Mesenchymal stem cell (in vitro differentiated cells and primary cell): ENCODE results near the gene TNNT3.

Experiments
- DNase-seq: peaks from one replicate; pipeline ENCODE4 v3.0.0-alpha.2; 2013
- H2AFZ ChIP-seq: one replicate; pipeline ENCODE4 v1.6.1; 2013; ENCODE audit warnings: low read depth, mild to moderate bottlenecking, control low read depth, inconsistent platforms, low read length, moderate library complexity
- H2AK5ac ChIP-seq: 2 replicates; pipeline ENCODE4 v1.6.1; 2013; ENCODE audit warnings: low read length, moderate library complexity, mild to moderate bottlenecking, inconsistent platforms; ENCODE audit not compliant: severe bottlenecking
- H2BK120ac ChIP-seq: one replicate; pipeline ENCODE4 v1.6.1; 2013; ENCODE audit warnings: low read depth, mild to moderate bottlenecking, inconsistent platforms, low read length, moderate library complexity
- H2BK12ac ChIP-seq, 2 experiments: one replicate each; pipeline ENCODE4 v1.6.1; 2013; ENCODE audit warnings: inconsistent platforms in 2 of 2, low read length in 2 of 2, mild to moderate bottlenecking in 2 of 2, moderate library complexity in 2 of 2, control low read depth in 1 of 2
- H2BK15ac ChIP-seq: one replicate; pipeline ENCODE4 v1.6.1; 2013; ENCODE audit warnings: mild to moderate bottlenecking, low read depth, inconsistent platforms; ENCODE audit not compliant: poor library complexity, severe bottlenecking
- H2BK5ac ChIP-seq: 2 replicates; pipeline ENCODE4 v1.6.1; 2013; ENCODE audit warnings: low read depth, mild to moderate bottlenecking, low read length, control low read depth, inconsistent platforms; ENCODE audit not compliant: poor library complexity, severe bottlenecking
- H3K14ac ChIP-seq, 2 experiments: one replicate each; pipeline ENCODE4 v1.6.1; 2013; ENCODE audit warnings: inconsistent platforms in 2 of 2, low read length in 2 of 2, control low read depth in 1 of 2, mild to moderate bottlenecking in 1 of 2, moderate library complexity in 1 of 2
- H3K18ac ChIP-seq, 2 experiments: one replicate each; pipeline ENCODE4 v1.6.1; 2013; ENCODE audit warnings: inconsistent platforms in 2 of 2, low read length in 2 of 2, control low read depth in 1 of 2, low read depth in 1 of 2, mild to moderate bottlenecking in 1 of 2
- H3K23ac ChIP-seq, 2 experiments: one replicate each; pipeline ENCODE4 v1.6.1; 2013; ENCODE audit warnings: inconsistent platforms in 2 of 2, low read length in 2 of 2, mild to moderate bottlenecking in 2 of 2, moderate library complexity in 2 of 2, control low read depth in 1 of 2
- H3K27ac ChIP-seq: 2 replicates; pipeline ENCODE4 v1.5.1; 2013; ENCODE audit warnings: mild to moderate bottlenecking, moderate library complexity, low read length, control low read depth, inconsistent platforms; ENCODE audit not compliant: poor library complexity, severe bottlenecking
- H3K27me3 ChIP-seq, 2 experiments: 2 replicates each; pipeline versions ENCODE4 v1.6.1 to v1.7.0; 2013; ENCODE audit warnings: low read length in 2 of 2, mild to moderate bottlenecking in 2 of 2, moderate library complexity in 2 of 2, control low read depth in 1 of 2, inconsistent platforms in 1 of 2; ENCODE audit not compliant: control insufficient read depth in 1 of 2, insufficient read depth in 1 of 2
- H3K36me3 ChIP-seq, 2 experiments: 2 replicates each; pipeline versions ENCODE4 v1.6.1 to v1.7.0; 2013; ENCODE audit warnings: low read length in 2 of 2, control low read depth in 1 of 2, inconsistent platforms in 1 of 2, low read depth in 1 of 2, mild to moderate bottlenecking in 1 of 2; ENCODE audit not compliant: insufficient read depth in 2 of 2, control insufficient read depth in 1 of 2
- H3K4ac ChIP-seq, 2 experiments: one replicate each; pipeline ENCODE4 v1.6.1; 2013; ENCODE audit warnings: inconsistent platforms in 2 of 2, low read length in 2 of 2, mild to moderate bottlenecking in 2 of 2, moderate library complexity in 2 of 2, control low read depth in 1 of 2, low read depth in 1 of 2
- H3K4me1 ChIP-seq: 2 replicates; pipeline ENCODE4 v1.6.1; 2013; ENCODE audit warnings: low read depth, low read length, control low read depth; ENCODE audit not compliant: control insufficient read depth, insufficient read depth
- H3K4me2 ChIP-seq: 2 replicates; pipeline ENCODE4 v1.6.1; 2013; ENCODE audit warnings: low read length, mild to moderate bottlenecking, inconsistent platforms; ENCODE audit not compliant: poor library complexity, severe bottlenecking
- H3K4me3 ChIP-seq, 2 experiments: 2 replicates each; pipeline versions ENCODE4 v1.5.1 to v1.7.0; 2013; ENCODE audit warnings: low read length in 2 of 2, mild to moderate bottlenecking in 2 of 2, control low read depth in 1 of 2, low read depth in 1 of 2; ENCODE audit not compliant: insufficient read depth in 1 of 2
- H3K79me1 ChIP-seq: replicated peaks from 2 replicates; pipeline ENCODE4 v1.6.1; 2013; ENCODE audit warnings: mild to moderate bottlenecking, control low read depth, low read length, inconsistent platforms; ENCODE audit not compliant: poor library complexity, severe bottlenecking
- H3K9ac ChIP-seq: 2 replicates; pipeline ENCODE4 v1.7.0; 2013; ENCODE audit warnings: mild to moderate bottlenecking, low read length, moderate library complexity
- H3K9me3 ChIP-seq: 2 replicates; pipeline ENCODE4 v1.7.0; 2013; ENCODE audit warnings: mild to moderate bottlenecking, low read length; ENCODE audit not compliant: control insufficient read depth
- H4K8ac ChIP-seq: one replicate; pipeline ENCODE4 v1.6.1; 2013; ENCODE audit warnings: inconsistent platforms, mild to moderate bottlenecking, low read length, moderate library complexity
- H4K91ac ChIP-seq: one replicate; pipeline ENCODE4 v1.6.1; 2013; ENCODE audit warnings: mild to moderate bottlenecking, low read length, inconsistent platforms
- WGBS: methylation state at CpG from one replicate; pipeline ENCODE4 v1.1.7; 2013; ENCODE audit warnings: mixed read lengths; 5-methylcytosine and 5-hydroxymethylcytosine counted together

The TNNT3 gene

DNA sequence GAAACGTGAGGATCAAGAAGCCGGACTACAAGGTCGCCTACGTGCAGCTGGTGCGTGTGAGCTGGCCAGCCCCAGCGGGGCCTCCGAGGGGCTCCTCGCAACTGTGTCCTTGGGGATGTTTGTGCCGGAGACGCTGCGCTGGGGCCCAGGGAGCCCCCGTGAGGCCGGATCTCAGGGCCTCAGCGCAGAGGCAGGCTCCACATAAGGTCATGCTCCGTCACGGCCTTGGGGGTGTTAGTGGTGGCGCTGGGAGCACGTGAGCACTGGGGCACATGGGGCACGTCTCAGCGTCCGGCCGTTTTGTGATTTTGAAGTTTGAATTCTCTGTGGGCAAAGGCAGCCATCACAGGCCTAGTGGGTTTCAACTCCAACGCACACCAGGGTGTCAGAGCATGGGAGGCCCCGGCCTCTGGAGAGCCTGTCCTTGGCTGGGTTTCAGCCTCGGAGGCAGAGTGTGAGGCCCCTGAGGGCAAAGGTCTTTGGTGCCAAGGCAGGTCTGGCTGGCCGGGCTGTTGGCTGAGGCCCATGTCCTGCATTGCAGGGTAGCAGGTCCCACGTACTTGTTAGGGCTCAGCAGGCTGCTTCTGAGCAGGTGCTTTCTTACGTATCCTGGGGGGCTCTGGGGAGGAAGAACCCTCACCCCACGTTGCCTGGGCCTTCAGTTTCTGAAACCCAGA is 33.4 kb downstream of the TNNT3 start:
- Histone ChIP-seq H3K36me3 (no peaks in the 10 kb centered on the region), H2BK15ac (no peak overlapping the region), H3K9me3 (no peaks in the 10 kb centered on the region), H2BK5ac (no peak overlapping the region), H2AK5ac (no peak overlapping the region), H3K14ac (no peak overlapping the region), H3K27ac (no peak overlapping the region), H3K4me3 (no peak overlapping the region), H3K4me2 (no peak overlapping the region), H3K4me1 (no peaks in the 10 kb centered on the region), H4K91ac (no peak overlapping the region), H3K4ac (no peak overlapping the region), H3K23ac (no peak overlapping the region), H3K27me3 (no peaks in the 10 kb centered on the region), H2BK120ac (no peak overlapping the region), H3K18ac (no peak overlapping the region), H2BK12ac (no peak overlapping the region), H3K9ac (no peak overlapping the region), H4K8ac (no peak overlapping the region), H3K79me1 (no peaks in the 10 kb centered on the region), H2AFZ (no peak overlapping the region)
- no CpG with 5 or more reads among the region's 29 CpGs for WGBS
- no peak for DNase-seq

DNA sequence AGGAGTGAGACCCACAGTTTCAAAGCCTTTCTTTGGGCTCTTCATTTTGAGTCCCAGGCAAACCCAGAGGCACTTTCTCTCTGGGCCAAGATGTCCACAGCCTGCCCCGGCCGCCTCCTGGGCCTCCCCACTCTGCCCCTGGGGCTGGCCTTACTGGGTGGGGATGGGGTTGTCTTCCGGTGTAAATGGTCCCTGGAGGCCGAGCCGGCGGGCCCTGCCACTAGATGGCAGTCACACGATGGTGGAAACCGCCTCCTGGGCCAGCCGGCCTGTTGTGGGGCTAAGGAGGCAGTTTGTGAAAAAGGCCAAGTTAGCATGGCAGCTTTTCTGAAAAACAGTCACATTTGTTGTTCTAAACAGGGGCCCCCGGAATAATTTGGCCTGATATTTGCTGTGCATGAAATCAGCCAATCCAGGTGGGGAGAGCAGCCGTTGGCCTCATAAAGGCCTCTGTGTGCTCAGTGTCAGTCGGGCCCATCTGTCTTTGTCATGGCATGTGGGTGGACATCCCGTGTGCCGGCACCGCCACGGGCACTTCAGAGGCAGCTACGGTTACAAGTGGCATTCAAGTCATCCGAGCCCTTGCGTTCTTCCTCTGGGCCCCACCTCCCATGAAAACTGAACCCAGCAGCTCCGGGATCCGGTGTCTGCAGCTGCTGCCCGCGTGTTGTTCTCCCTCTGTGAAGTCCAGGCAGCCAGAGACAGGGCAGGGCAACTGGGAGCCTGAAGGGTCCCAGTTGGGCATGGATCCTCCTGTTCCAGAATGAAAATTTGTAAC is 34.2 kb downstream of the TNNT3 start:
- Histone ChIP-seq H2BK15ac (no peak overlapping the region), H2AFZ (no peak overlapping the region), H3K4me3 (no peak overlapping the region), H3K4me1 (no peaks in the 10 kb centered on the region), H2AK5ac (no peak overlapping the region), H3K9me3 (no peaks in the 10 kb centered on the region), H3K18ac (no peak overlapping the region), H3K27ac (no peak overlapping the region), H3K4me2 (no peak overlapping the region), H3K36me3 (no peaks in the 10 kb centered on the region), H3K4ac (no peak overlapping the region), H3K23ac (no peak overlapping the region), H2BK5ac (no peak overlapping the region), H3K79me1 (no peaks in the 10 kb centered on the region), H2BK120ac (no peak overlapping the region), H3K27me3 (no peaks in the 10 kb centered on the region), H3K14ac (no peak overlapping the region), H4K91ac (no peak overlapping the region), H4K8ac (no peak overlapping the region), H3K9ac (no peak overlapping the region), H2BK12ac (no peak overlapping the region)
- no peak for DNase-seq
- no CpG with 5 or more reads among the region's 23 CpGs for WGBS

DNA sequence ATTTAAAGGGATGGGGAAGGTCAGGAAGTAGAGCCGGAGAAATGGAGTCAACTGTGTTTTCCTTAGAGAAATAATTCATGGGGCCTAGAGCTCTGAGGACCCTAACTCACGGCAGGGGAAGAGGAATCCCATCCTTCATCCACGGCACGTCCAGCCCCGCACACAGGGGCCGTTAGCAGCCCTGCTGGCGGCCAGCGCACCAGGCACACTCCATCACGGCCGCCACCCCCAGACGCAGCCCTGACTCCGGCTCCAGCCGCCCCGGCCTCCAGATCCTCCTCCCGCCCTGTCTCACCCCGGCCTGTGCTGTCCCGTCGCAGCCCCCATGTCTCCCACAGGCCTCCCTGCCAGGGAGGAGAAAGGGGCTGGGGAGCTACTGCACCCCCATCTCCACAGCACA is 38.9 kb downstream of the TNNT3 start:
- no peak overlapping the region for H3K27ac ChIP-seq
- WGBS, result no CpG with 5 or more reads among the region's 18 CpGs
- no peak overlapping the region for H2AK5ac ChIP-seq
- no peaks in the 10 kb centered on the region for H3K79me1 ChIP-seq
- H2BK12ac ChIP-seq, result no peak overlapping the region
- H3K4me3 ChIP-seq, result no peak overlapping the region
- H2BK15ac ChIP-seq, result no peak overlapping the region
- H3K36me3 ChIP-seq, result no peaks in the 10 kb centered on the region
- no peaks in the 10 kb centered on the region for H3K9me3 ChIP-seq
- no peak overlapping the region for H3K18ac ChIP-seq
- no peak overlapping the region for H2BK120ac ChIP-seq
- H3K4ac ChIP-seq, result no peak overlapping the region
- H3K4me2 ChIP-seq, result no peak overlapping the region
- H4K91ac ChIP-seq, result no peak overlapping the region
- H3K9ac ChIP-seq, result no peak overlapping the region
- no peaks in the 10 kb centered on the region for H3K27me3 ChIP-seq
- H2AFZ ChIP-seq, result no peak overlapping the region
- DNase-seq, result no peak
- H2BK5ac ChIP-seq, result no peak overlapping the region
- no peak overlapping the region for H4K8ac ChIP-seq
- H3K4me1 ChIP-seq, result no peaks in the 10 kb centered on the region
- H3K14ac ChIP-seq, result no peak overlapping the region
- H3K23ac ChIP-seq, result no peak overlapping the region

DNA sequence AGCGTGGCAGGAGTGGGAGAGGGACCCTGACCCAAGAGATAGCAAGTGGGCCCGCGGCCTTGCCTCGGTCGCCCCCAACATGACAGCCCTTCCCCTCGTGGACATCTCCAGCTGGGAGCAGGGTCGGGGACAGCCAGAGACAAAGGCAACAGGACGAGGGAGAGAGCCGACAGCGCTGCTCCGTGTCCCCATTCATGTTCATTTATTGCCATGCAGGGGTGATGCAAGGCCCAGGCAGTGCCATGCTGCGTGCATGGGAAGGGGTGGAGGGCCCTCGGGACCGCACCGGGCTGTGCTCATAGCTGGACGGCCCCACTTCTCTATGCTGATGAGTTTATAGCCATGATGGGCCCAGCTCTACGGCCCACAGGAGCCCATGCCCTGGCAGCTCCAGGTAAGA is 40.3 kb downstream of the TNNT3 start:
- no peak overlapping the region for H3K4me3 ChIP-seq

More for the DNA sequence above, 40.3 kb downstream of the TNNT3 start:
- Histone ChIP-seq H2BK5ac (no peak overlapping the region), H3K79me1 (no peaks in the 10 kb centered on the region), H2AK5ac (no peak overlapping the region), H3K27ac (no peak overlapping the region), H4K8ac (no peak overlapping the region), H2BK12ac (no peak overlapping the region), H3K18ac (no peak overlapping the region), H3K36me3 (no peaks in the 10 kb centered on the region), H3K23ac (no peak overlapping the region), H2AFZ (no peak overlapping the region), H3K9ac (no peak overlapping the region), H3K27me3 (no peaks in the 10 kb centered on the region), H2BK15ac (no peak overlapping the region), H3K4me1 (no peaks in the 10 kb centered on the region), H2BK120ac (no peak overlapping the region), H3K4me2 (no peak overlapping the region), H3K4ac (no peak overlapping the region), H3K9me3 (no peaks in the 10 kb centered on the region), H3K14ac (no peak overlapping the region), H4K91ac (no peak overlapping the region)
- DNase-seq, result no peak
- WGBS, result no CpG with 5 or more reads among the region's 17 CpGs
